ENCODE measurements around the gene RGCC.
"Not testable (repeated sequence)": the region's sequence is repeated elsewhere in the genome, so short reads cannot be mapped to it uniquely, and the experiment has no call there.

Gene RGCC, protein sequence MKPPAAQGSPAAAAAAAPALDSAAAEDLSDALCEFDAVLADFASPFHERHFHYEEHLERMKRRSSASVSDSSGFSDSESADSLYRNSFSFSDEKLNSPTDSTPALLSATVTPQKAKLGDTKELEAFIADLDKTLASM

GRCh38 chr13:41456768-41457588 lies at the start of gene RGCC:
TSS of gene RGCC (plus strand) at chr13:41457550. CDS start at chr13:41457708, 158 bp downstream.
- DNase-seq: no peak

DNA sequence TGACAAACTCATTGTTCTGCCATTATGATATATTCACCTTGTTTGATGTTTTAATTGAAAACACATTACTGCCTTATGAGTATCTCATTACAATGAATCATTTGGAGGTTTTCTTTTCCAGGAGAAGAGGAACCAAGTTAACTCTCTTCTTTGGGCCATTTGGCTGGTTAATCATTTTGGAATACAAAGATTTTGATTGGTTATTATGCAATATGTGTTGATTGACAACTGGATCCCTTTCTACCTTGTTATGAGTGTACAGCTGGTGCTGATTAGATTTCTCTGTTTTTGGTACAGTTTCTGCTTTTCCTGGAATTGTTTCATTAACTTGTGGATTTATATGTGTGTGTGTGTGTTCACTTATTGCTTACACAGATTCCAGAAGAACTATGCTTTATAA lies 49.2 kb upstream of the RGCC start:
- DNase-seq: no peak

DNA sequence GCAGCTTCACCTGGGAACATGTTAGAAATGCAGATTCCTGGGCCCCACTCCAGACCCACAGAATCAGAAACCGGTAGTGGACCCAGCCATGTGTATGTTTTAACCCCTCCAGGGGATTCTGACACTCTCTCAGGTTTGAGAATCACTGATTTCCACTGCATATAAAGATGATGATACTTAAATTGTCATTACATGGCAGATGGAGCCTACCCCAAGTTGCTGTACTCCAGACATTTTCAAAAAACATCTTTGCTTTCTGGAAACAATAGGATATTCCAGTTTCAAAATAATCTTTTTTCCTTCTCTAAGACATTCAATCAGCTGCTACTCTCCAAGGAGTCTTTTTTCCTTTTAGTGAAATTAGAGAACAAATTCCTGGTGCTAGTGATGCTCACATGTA lies 48.6 kb upstream of the RGCC start:
- DNase-seq: no peak

- no peak for DNase-seq
Observed at GRCh38 chr13:41409611-41410010, 47.7 kb upstream of the RGCC start.

DNA sequence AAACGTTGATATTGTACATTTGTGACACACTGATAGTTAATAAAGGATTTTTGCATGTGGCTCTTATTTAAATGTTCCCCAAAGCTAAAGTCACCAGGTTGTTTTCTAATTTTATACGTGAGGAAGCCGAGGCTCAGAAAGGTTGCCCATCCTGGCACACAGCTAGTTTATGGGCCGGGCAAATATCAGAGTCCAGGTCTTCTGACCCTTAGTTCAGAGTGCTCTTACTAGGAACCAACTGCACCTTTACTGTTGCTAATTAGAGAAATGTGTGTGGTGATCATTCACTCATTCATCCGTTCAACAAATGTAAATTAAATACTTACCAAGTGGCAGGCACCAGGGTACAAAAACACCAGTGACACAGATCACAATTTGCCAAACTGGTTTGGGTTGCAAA lies 46.3 kb upstream of the RGCC start:
- no peak for DNase-seq

DNA sequence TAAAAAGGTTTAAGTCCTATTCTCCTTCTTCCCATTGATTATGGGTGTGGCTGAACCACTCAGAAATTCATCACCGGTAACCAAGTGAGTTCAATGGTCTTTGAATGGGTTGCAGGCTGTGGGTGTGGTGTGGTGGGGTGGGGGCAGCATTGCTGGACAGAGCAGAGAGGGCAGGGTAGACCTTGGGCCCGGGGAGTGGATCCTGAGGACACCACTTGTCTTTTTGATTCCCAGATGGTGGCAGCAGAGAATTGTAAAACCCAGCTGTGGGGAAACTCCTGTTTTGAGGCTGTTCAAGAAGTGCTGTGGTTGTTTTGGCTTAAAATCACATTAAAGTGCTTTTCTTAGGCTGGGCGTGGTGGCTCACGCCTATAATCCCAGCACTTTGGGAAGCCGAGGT lies 45.8 kb upstream of the RGCC start:
- DNase-seq: no peak

DNA sequence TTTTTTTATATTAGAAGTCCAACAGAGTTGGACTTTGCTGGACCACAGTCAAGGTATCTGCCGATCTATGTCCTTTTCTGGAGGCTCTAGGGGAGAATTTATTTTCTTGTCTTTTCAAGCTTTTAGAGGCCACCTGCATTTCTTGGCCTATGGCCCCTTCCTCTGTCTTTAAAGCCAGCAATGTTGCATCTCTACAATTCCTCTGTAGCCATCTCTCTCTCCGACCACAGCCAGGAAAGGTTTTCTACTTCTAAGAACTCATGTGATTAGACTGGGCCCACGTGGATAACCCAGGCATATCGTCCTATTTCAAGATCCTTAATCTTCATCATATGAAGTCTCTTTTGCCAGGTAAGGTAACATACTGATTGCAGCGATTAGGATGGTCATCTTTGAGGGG lies 43.5 kb upstream of the RGCC start:
- no peak for DNase-seq

DNA sequence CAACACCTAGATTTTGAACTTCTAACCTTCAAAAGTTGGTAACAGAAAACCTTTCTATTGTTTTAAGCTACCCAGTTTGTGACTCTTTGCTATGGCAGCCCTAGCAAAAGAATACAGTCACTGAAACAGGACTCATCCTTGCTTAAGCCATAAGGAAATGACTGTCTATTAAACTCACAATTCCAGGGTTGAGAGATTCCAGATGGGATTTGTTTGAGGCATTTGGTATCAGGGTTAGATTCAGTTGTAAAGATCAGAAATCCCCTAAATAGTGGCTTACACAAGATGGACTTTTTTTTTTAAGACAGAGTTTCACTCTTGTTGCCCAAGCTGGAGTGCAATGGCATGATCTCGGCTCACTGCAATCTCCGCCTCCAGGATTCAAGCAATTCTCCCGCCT lies 41.1 kb upstream of the RGCC start:
- no peak for DNase-seq

GRCh38 chr13:41418027-41418426 lies 39.3 kb upstream of the RGCC start:
- no peak for DNase-seq

DNA sequence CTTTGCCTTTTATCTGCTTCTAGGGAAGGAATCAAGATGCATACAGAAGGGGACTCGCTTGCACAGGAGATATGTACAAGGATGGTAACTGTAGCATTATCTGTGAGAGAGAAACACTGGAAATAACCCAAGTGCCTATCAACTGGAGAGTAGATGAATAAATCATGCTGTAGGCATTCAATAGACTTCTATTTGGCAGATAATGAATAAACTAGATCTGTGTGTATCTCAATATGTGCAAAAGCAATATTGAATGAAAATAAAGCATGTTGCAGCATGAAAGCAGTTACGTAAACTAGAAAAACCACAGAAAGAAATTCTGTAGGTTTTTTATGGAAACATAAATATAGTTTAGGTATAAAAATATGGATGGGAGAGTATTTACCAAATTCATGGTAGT lies 38.6 kb upstream of the RGCC start:
- DNase-seq: no peak

DNA sequence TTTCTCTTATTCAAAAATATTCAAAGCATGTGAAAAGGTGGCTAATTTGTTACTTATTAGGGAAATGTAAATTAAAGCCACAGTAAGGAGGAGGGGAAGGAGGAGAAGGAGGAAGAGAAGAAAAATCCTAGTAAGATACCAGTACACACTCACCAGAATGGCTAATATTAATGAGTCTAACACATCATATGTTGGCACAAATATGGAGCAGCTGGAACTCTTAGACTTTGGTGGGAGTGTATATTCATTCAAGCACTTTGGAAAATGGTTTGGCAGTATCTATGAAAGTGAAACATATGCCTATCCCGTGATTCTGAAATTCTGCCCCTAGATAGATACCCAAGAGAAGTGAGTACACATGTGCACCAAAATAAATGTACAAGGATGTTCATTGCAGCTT lies 38.1 kb upstream of the RGCC start:
- no peak for DNase-seq

DNA sequence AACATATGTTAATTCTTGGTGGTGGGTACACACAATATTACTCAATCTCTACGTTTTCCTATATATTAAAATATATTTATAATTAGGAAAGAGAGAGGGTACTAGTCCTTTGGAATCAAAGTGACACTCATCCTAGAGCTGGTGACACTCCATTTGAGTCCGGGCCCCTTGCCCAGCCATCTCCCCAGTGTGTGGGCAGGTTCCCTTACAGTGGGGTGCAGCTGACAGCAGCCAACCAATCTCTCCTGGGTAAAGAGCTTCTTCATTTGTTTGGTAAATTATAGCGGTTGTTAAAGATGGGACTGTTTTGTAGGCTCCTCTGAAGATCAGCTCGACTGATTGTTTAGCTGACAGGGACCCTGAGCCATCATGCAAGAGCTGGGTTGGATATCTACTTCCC lies 37.2 kb upstream of the RGCC start:
- no peak for DNase-seq

- DNase-seq: not testable (repeated sequence)
Observed at GRCh38 chr13:41421330-41421729, 36.0 kb upstream of the RGCC start.

GRCh38 chr13:41421983-41422382 lies 35.4 kb upstream of the RGCC start:
- DNase-seq: not testable (repeated sequence)

DNA sequence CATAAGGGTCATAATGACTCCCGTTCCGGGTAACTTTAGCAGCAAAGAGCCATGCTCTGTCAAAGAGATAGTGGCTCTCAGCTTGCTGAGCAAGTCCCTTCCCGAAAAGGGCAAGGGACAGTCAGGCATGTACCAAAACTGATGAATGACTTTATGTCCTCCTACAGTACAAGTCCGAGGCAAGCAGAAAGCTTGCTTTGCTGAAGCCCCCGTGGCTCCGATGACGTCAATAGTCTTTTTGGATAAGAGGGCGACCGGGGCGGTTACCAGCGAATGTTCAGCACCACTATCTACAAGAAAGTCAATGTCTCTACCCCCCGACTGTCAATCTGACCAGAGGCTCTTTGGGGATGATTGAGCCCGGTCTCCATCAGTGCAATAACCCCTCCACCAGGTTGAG lies 34.1 kb upstream of the RGCC start:
- DNase-seq: not testable (repeated sequence)

DNA sequence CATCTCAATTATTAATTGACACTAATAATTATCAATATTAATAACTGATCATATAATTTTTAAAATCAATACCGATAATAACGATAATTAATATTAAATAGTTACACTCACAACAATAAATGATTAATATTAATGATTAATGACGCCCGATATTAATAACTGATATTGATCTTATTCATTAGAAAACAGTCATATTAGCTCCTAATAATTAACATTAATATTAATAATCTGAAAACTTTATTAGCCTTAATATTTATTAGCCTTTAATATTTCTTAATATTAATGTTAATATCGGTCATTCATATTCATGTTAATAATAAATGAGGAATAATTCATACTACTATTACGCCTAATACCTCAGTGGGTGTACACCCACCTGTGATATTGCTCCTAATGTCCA lies 32.7 kb upstream of the RGCC start:
- DNase-seq: not testable (repeated sequence)

DNA sequence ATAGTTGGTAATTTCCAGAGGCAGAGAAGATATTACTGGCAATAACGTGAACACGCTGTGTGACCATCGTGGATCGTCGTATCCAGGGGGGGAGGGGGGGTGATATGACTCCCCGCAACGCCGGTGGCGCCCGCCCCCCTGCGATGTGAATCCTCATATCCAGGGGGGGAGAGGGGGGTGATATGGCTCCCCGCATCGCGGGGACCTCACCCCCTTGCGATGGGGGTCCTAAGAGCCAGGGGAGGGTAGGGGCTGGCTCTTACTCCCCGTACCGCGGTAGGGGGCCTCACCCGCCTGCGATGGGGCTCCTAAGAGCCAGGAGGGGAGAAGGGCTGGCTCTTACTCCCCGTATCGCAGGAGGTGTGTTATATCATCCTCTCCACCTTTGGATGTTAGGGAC lies 31.3 kb upstream of the RGCC start:
- DNase-seq: no peak

- no peak for DNase-seq
Observed at GRCh38 chr13:41427666-41428065, 29.7 kb upstream of the RGCC start.

DNA sequence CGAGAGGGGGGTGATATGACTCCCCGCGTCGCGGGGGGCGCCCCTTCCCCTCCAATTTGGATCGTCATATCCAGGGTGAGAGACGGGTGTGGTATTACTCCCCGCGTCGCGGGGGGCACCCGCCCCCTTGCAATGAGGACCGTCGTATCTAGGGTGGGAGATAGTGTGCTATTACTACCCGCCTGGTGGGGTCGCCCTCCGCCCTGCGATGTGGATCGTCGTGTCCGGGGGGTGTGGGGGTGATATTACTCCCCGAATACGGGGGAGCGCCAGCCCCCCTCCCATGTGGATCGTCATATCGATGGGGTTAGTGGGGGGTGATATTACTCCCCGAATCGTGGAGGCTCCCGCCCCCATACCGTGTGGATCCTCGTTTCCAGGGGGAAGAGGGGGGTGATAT lies 29.2 kb upstream of the RGCC start:
- DNase-seq: no peak

DNA sequence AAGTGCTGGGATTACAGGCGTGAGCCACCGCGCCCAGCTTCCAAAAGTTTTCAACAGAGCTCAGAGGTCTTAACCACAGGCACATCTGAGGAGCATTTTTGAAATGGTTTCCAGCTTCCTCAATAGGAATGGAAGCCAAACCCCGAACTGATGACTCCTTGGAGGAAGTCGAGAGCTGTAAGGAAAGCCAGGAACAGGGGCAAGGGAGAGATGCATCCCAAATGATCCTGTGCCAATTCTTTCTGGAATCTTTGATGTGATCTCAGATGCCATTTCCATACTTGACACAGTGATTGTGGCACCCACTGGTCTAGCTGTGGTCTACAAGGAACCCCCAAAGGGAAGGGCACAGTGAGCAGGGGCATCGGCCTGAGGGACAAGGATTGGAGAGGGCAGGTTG lies 23.3 kb upstream of the RGCC start:
- not testable (repeated sequence) for DNase-seq

DNA sequence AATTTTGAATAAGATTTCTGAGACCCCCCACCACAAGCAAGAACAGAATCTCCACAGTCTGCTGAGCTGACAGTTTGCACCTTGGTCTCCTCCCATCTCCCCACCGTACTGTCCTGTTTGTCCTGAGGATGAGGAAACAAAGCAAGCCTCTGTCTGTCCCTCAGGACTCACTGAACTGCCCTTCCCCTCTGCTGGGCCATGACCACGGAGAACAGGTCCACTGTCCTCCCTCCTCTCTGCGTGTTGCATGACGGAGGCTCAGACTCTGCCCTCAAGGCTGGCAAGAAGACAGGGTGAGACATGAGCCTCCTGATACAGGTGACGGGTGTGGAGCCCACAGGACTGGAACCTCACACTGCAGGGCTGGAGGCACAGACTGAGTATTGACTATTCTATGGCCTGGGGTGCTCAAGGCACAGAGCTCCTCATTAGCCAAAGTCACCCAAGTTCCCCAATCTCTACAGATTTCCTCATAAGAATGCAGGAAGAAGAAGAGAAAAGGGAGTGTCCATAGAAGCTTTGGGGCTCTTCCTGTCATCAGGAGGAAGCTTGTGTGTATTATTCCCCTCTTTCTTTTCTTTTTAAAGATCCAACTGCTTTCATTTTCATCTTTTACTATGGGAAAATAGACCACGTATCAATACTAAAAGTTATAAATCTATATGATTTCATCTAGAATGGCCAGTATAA lies 22.4 kb upstream of the RGCC start:
- no peak for DNase-seq

- DNase-seq: no peak
Observed at GRCh38 chr13:41443969-41444368, 13.4 kb upstream of the RGCC start.

- no peak for DNase-seq
Observed at GRCh38 chr13:41452462-41452861, 4.9 kb upstream of the RGCC start.

- DNase-seq: no peak
Observed at GRCh38 chr13:41453620-41454019, 3.7 kb upstream of the RGCC start.
